ENCODE results near the gene UBIAD1. TPM values are rescaled to one million over a fixed set of nuclear protein-coding genes. Genes with fewer than 3 reads are reported as not detected.

Gene UBIAD1
- total and polyA plus RNA-seq, 2 of the 13 experiments (the other 11 are each of a cell fraction or from before 2014, with no cell fraction given): 16.9 to 20.4 TPM

- TF ChIP-seq RBAK (CRISPR knock-in tag; IDR thresholded peaks at IDR 0.05) (no peak), MLXIP (CRISPR knock-in tag; IDR thresholded peaks at IDR 0.05; ENCODE audit: borderline replicate concordance) (no peak), ERF (CRISPR knock-in tag; IDR thresholded peaks at IDR 0.05) (no peak; the same call in none of the 2 replicates), ZNF841 (CRISPR knock-in tag; IDR thresholded peaks at IDR 0.05; ENCODE audit: borderline replicate concordance) (no peak), MYC (CRISPR knock-in tag; IDR thresholded peaks at IDR 0.05; ENCODE audit: borderline replicate concordance) (peak; percentile 97), POGK (CRISPR knock-in tag; conservative IDR thresholded peaks at IDR 0.05) (no peak; the same call in 1 of the 2 replicates), TGIF2 (CRISPR knock-in tag; IDR thresholded peaks at IDR 0.05) (0 out of 2 replicates have a peak, but pooled peaks have one; percentile 48), ZNF33B (CRISPR knock-in tag; IDR thresholded peaks at IDR 0.05) (peak; percentile 58; the same call in 1 of the 2 replicates), ZNF747 (CRISPR knock-in tag; IDR thresholded peaks at IDR 0.05; ENCODE audit: borderline replicate concordance) (peak; percentile 62; the same call in 1 of the 2 replicates), ZFP36L2 (CRISPR knock-in tag; IDR thresholded peaks at IDR 0.05) (no peak), ZBTB44 (CRISPR knock-in tag; IDR thresholded peaks at IDR 0.05) (no peak), SRSF4 (IDR thresholded peaks at IDR 0.05; ENCODE audit: low read depth, low read length, poor library complexity, severe bottlenecking) (no peak), HMGA1 (CRISPR knock-in tag; conservative IDR thresholded peaks at IDR 0.05) (no peak), KLF13 (CRISPR knock-in tag; IDR thresholded peaks at IDR 0.05) (no peak)
- TF ChIP-seq, protein P1, sequence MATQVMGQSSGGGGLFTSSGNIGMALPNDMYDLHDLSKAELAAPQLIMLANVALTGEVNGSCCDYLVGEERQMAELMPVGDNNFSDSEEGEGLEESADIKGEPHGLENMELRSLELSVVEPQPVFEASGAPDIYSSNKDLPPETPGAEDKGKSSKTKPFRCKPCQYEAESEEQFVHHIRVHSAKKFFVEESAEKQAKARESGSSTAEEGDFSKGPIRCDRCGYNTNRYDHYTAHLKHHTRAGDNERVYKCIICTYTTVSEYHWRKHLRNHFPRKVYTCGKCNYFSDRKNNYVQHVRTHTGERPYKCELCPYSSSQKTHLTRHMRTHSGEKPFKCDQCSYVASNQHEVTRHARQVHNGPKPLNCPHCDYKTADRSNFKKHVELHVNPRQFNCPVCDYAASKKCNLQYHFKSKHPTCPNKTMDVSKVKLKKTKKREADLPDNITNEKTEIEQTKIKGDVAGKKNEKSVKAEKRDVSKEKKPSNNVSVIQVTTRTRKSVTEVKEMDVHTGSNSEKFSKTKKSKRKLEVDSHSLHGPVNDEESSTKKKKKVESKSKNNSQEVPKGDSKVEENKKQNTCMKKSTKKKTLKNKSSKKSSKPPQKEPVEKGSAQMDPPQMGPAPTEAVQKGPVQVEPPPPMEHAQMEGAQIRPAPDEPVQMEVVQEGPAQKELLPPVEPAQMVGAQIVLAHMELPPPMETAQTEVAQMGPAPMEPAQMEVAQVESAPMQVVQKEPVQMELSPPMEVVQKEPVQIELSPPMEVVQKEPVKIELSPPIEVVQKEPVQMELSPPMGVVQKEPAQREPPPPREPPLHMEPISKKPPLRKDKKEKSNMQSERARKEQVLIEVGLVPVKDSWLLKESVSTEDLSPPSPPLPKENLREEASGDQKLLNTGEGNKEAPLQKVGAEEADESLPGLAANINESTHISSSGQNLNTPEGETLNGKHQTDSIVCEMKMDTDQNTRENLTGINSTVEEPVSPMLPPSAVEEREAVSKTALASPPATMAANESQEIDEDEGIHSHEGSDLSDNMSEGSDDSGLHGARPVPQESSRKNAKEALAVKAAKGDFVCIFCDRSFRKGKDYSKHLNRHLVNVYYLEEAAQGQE (IDR thresholded peaks at IDR 0.05; ENCODE audit: borderline replicate concordance in 1 of 2, low read depth in 1 of 2, low read length in 2 of 2): no peak
Measured at GRCh38 chr1:11272832-11273594, at the start of gene UBIAD1 (continued).

All from HepG2 (cell line).